HFF-Myc (cell line): Measurements from ENCODE around the gene TANC2.
"Not testable (repeated sequence)": the region's sequence is repeated elsewhere in the genome, so short reads cannot be mapped to it uniquely, and the experiment has no call there.

Experiments
- DNase-seq: peaks from one replicate; pipeline ENCODE4 v3.0.0-alpha.2; 2011; ENCODE audit warnings: low read depth; ENCODE audit errors: extremely low read depth
- H3K4me3 ChIP-seq: replicated peaks from 2 replicates; pipeline ENCODE4 v1.5.1; 2011; ENCODE audit warnings: low read depth, mild to moderate bottlenecking, control low read depth, low read length
- TF ChIP-seq, protein P1 (sequence below): IDR thresholded peaks from 2 replicates; pipeline ENCODE4 v1.5.1; 2012; ENCODE audit warnings: mild to moderate bottlenecking, low read depth, low read length, control low read depth; ENCODE audit errors: missing control alignments

TANC2 gene

DNA sequence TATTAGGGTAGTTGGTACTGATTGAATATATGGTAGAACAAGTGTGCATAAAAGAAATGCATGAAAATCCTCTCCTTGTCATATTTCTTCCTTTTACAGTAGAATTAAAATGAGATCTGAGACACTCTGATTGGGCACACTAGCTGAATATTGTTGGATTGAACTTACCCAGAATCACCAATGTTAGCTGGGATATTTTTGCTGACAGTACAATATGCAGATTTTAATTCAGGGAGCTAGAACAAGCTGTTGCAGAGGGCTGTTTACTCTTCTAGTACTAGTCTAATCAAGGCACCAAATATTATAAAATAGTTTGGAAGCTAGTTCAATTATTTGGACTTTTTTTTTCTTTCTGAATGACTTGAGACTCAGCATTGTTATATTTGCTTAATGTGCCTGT lies 4.6 kb downstream of the TANC2 start:
- DNase-seq, result no peak
- TF ChIP-seq, protein P1, sequence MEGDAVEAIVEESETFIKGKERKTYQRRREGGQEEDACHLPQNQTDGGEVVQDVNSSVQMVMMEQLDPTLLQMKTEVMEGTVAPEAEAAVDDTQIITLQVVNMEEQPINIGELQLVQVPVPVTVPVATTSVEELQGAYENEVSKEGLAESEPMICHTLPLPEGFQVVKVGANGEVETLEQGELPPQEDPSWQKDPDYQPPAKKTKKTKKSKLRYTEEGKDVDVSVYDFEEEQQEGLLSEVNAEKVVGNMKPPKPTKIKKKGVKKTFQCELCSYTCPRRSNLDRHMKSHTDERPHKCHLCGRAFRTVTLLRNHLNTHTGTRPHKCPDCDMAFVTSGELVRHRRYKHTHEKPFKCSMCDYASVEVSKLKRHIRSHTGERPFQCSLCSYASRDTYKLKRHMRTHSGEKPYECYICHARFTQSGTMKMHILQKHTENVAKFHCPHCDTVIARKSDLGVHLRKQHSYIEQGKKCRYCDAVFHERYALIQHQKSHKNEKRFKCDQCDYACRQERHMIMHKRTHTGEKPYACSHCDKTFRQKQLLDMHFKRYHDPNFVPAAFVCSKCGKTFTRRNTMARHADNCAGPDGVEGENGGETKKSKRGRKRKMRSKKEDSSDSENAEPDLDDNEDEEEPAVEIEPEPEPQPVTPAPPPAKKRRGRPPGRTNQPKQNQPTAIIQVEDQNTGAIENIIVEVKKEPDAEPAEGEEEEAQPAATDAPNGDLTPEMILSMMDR, result no peak
- H3K4me3 ChIP-seq, result no peak overlapping the region

DNA sequence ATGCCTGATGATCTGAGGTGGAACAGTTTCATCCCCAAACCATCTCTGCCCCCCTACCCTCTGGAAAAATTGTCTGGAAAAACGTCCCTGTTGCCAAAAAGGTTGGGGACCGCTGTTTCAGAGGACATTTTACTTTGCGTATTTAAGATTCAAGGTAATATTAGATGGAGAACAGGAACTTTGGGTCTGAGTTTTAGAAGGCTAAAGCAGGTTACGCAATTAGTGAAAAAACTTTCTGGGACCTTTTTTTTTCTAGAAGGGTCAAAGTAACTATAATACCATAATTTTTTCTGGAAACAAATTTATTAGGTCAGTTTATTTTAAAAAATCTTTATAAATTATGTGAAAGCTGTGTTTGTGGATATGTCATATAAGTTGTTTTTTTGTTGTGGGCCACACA lies 5.8 kb downstream of the TANC2 start:
- no peak overlapping the region for H3K4me3 ChIP-seq
- DNase-seq, result no peak
- TF ChIP-seq, protein P1, result no peak

DNA sequence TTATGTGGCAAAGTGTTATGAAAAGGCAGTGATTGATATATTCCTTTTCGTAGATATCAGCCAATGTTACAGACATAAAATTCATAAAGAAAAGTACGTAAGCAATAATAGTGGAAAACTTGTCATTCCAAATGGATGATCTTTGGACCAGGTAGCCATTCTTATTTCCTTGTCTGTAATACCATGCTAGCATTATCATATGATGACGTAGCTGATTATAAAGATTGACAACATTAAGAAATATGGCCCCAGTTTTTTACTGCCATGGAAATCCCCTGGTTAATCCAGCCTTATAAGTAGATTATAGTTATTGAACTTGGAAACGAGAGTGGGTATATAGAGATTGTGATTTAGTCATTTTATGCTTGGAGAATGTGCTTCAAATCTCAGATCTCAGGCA lies 8.8 kb downstream of the TANC2 start:
- H3K4me3 ChIP-seq, result no peak overlapping the region
- DNase-seq, result no peak
- TF ChIP-seq, protein P1, result no peak

DNA sequence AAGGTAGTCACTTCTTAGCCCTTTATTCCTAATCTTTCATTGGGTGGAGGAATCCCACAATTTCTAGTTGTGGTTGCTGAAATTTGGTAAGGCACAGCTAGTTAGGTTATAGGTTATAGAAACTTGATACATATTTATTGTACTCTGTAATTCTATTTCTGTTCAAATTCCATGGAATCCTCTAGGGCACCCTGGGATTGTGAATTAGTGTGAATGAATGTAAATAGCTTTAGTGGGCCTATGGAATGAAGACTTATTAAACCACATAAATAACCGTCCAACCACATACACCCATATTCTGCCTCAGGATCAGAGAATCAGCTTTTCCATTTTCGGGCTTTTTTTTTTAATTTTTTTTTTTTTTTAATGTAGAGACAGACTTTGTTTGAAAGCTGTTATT lies 9.2 kb downstream of the TANC2 start:
- no peak overlapping the region for H3K4me3 ChIP-seq
- TF ChIP-seq, protein P1, result no peak
- DNase-seq, result no peak

DNA sequence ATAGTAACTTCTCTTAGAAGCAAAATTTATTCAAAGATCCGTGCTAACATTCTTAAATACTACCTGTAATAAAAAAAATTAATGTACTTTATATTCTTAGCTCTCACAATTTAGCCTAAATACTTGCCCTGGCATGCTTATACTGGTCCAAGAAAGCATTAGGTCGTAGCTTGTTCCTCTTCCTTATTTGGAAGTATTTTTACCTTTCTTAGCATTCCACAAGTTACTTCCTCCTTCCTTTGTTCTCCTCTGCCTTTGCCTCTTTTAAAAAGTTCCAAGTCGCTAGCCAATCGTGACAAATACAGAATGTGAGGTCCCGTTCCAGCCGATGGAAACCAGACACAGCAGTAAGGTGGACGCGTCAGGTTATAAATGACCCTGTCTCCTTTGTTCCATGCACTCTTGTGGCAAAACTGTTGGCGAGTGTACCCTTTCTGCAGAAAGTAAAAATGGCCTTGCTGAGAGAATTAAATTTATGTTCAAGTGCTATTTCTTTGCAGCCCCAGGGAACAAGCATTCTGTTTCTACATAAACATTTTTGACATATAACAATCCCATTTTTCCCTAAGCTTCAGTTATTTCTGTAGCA lies 10.7 kb downstream of the TANC2 start:
- DNase-seq, H3K4me3 ChIP-seq: not testable (repeated sequence)

DNA sequence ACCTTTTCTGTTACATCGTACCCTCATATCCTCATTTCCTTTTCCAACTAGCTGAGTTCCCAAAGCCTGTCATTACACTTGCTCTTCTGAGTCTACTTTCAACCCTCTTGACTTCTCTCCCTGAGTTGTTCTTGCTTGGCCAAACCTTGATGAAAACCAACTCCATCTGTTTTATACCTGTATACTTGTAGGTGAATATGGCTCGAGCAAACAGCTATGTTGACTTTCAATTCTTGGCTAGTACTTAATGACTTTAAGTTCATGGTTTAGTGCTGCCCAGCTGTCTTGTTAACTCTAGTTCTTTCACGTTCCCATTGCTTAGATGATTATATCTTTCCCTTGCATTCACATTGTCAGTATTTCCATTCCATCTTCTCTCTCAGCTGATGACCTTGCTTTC lies 14.8 kb downstream of the TANC2 start:
- H3K4me3 ChIP-seq, result no peak overlapping the region
- no peak for DNase-seq
- TF ChIP-seq, protein P1, result no peak

DNA sequence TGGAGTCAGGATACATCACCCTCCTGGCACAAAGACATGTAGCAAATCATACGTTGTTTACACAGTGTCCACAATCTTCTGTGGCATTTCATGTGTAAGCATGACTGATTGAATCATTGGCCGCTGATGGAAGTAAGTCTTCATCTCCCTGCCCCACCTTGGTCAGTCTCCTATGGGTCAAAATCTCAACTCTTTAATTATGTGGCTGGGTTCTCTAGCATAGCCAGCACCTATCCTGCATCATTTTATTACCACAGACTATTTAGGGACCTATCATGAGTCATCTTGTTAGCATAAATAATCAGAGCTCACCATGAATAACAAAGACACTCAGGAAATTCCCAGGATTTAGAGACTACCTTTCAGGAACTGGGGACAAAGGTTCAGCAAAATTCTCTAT lies 15.9 kb downstream of the TANC2 start:
- TF ChIP-seq, protein P1, result no peak
- no peak for DNase-seq
- H3K4me3 ChIP-seq, result no peak overlapping the region
